ENCODE data around the gene GREM2. TPM values are rescaled to one million over a fixed set of nuclear protein-coding genes. Genes with fewer than 3 reads are reported as not detected.

The GREM2 gene
- total RNA-seq, 1 experiment from 2014 or later: not detected

- no peak for TF ChIP-seq CTCF (conservative IDR thresholded peaks at IDR 0.05)
- H3K4ac ChIP-seq (ENCODE audit: low read depth, low read length): no peak overlapping the region
- H2BK15ac ChIP-seq (ENCODE audit: low read depth, low read length): no peak overlapping the region
These were observed 94.1 kb downstream of the GREM2 start for GRCh38 chr1:240517891-240518290.

More at GRCh38 chr1:240517891-240518290, 94.1 kb downstream of the GREM2 start:
- Mint-ChIP-seq H3K4me1 (no peaks in the 10 kb centered on the region), H3K36me3 (ENCODE audit: insufficient read depth in 1 of 3, low read depth in 3 of 3) (no peaks in the 10 kb centered on the region), H3K4me3 (no peak overlapping the region), H3K9me3 (no peaks in the 10 kb centered on the region), H3K27me3 (ENCODE audit: low read depth) (no peaks in the 10 kb centered on the region; the same call in 1 of the 2 replicates), H3K27ac (no peak overlapping the region)
- H3K4me2 ChIP-seq (ENCODE audit: insufficient read depth, insufficient read length, low read length): no peak overlapping the region
- no peak overlapping the region for H2AFZ ChIP-seq (ENCODE audit: low read length)
- H3K9ac ChIP-seq (ENCODE audit: extremely low read depth, insufficient read length, low read length): no peak overlapping the region
- no peak overlapping the region for H2AK5ac ChIP-seq (ENCODE audit: insufficient read length, low read length)
- no peaks in the 10 kb centered on the region for H4K20me1 ChIP-seq (ENCODE audit: control insufficient read depth, insufficient read depth, insufficient read length)
- no peak for DNase-seq
- no peak overlapping the region for H2BK20ac ChIP-seq (ENCODE audit: low read depth, low read length, poor library complexity, severe bottlenecking)
- H3K18ac ChIP-seq (ENCODE audit: insufficient read length, low read depth, low read length): no peak overlapping the region
- no peak overlapping the region for H3K23ac ChIP-seq (ENCODE audit: insufficient read length, low read depth, low read length)
- no peak overlapping the region for H2BK12ac ChIP-seq (ENCODE audit: insufficient read length, low read depth, low read length)
- H4K8ac ChIP-seq (replicated peaks; ENCODE audit: insufficient read length, low read depth, low read length): no peak overlapping the region
- no peak overlapping the region for H3T11ph ChIP-seq (ENCODE audit: low read length)
- no peaks in the 10 kb centered on the region for H3K79me2 ChIP-seq (ENCODE audit: insufficient read depth, low read length)
- H3K27ac ChIP-seq (ENCODE audit: insufficient read length, low read depth, low read length): no peak overlapping the region
- no peak overlapping the region for H4K5ac ChIP-seq (ENCODE audit: insufficient read length, low read depth, low read length)
- no peak overlapping the region for H2BK5ac ChIP-seq (ENCODE audit: insufficient read length, low read length)
- H3K56ac ChIP-seq (ENCODE audit: insufficient read length, low read depth, low read length): no peak overlapping the region
- WGBS (ENCODE audit: extremely low coverage, insufficient read length, low lambda C conversion rate): no CpG with 5 or more reads among the region's 4 CpGs
- no peaks in the 10 kb centered on the region for H3K9me3 ChIP-seq (ENCODE audit: control insufficient read depth, low read depth, low read length)
- no peak overlapping the region for H2BK120ac ChIP-seq (ENCODE audit: low read depth, low read length, poor library complexity, severe bottlenecking)
- no peaks in the 10 kb centered on the region for H3K4me1 ChIP-seq (ENCODE audit: insufficient read depth, low read length)
- H3K27me3 ChIP-seq (ENCODE audit: insufficient read depth, low read length): no peaks in the 10 kb centered on the region
- H4K91ac ChIP-seq (ENCODE audit: insufficient read length, low read depth, low read length): no peak overlapping the region
- H3K79me1 ChIP-seq (ENCODE audit: insufficient read depth, low read depth, low read length, poor library complexity, severe bottlenecking): no peaks in the 10 kb centered on the region
- H3K23me2 ChIP-seq (ENCODE audit: insufficient read length, low read depth, low read length, poor library complexity, severe bottlenecking): no peaks in the 10 kb centered on the region
- H3K14ac ChIP-seq (ENCODE audit: insufficient read depth, low read length): no peak overlapping the region
